GM19395 (cell line): ENCODE results near the gene FAHD1.

ENCODE experiments used
- ATAC-seq: cut with Tn5 transposase; IDR thresholded peaks from one replicate; pipeline ENCODE4 v1.9.1; 2021; ENCODE audit warnings: mild to moderate bottlenecking, moderate library complexity; ENCODE audit not compliant: unreplicated experiment

The FAHD1 gene

GRCh38 chr16:1878256-1878655 lies 51.2 kb downstream of the FAHD1 start:
- ATAC-seq: no peak
